HG03103 (cell line): Measurements from ENCODE around the gene CCDC7.
"Not testable (repeated sequence)": the region's sequence is repeated elsewhere in the genome, so short reads cannot be mapped to it uniquely, and the experiment has no call there.

Source experiments
- ATAC-seq: cut with Tn5 transposase; IDR thresholded peaks from one replicate; pipeline ENCODE4 v1.9.1; 2021; ENCODE audit warnings: low read depth; ENCODE audit not compliant: unreplicated experiment

Gene CCDC7

GRCh38 chr10:32684291-32684690 lies 238.4 kb downstream of the CCDC7 start:
- no peak for ATAC-seq

- ATAC-seq, result no peak
These were observed 241.2 kb downstream of the CCDC7 start for GRCh38 chr10:32687116-32687515.

GRCh38 chr10:32687546-32687945 lies 241.6 kb downstream of the CCDC7 start:
- no peak for ATAC-seq

GRCh38 chr10:32692174-32692573 lies 246.2 kb downstream of the CCDC7 start:
- no peak for ATAC-seq

- no peak for ATAC-seq
These were observed 247.6 kb downstream of the CCDC7 start for GRCh38 chr10:32693441-32693979.

GRCh38 chr10:32699683-32700082 lies 253.7 kb downstream of the CCDC7 start:
- not testable (repeated sequence) for ATAC-seq

- no peak for ATAC-seq
These were observed 267.6 kb downstream of the CCDC7 start for GRCh38 chr10:32713560-32713959.

GRCh38 chr10:32731527-32731926 lies 285.6 kb downstream of the CCDC7 start:
- no peak for ATAC-seq

- ATAC-seq, result no peak
These were observed 293.0 kb downstream of the CCDC7 start for GRCh38 chr10:32738958-32739357.

- ATAC-seq, result no peak
These were observed 298.4 kb downstream of the CCDC7 start for GRCh38 chr10:32744321-32744720.

GRCh38 chr10:32746869-32747268 lies 300.9 kb downstream of the CCDC7 start:
- no peak for ATAC-seq

GRCh38 chr10:32751582-32751981 lies 305.6 kb downstream of the CCDC7 start:
- ATAC-seq, result no peak

- ATAC-seq, result not testable (repeated sequence)
These were observed 309.0 kb downstream of the CCDC7 start for GRCh38 chr10:32754900-32755299.

- no peak for ATAC-seq
These were observed 325.3 kb downstream of the CCDC7 start for GRCh38 chr10:32771217-32771616.

GRCh38 chr10:32773105-32773504 lies 327.2 kb downstream of the CCDC7 start:
- ATAC-seq, result no peak

- no peak for ATAC-seq
These were observed 341.0 kb downstream of the CCDC7 start for GRCh38 chr10:32786968-32787367.

GRCh38 chr10:32787690-32788284 lies 341.8 kb downstream of the CCDC7 start:
- no peak for ATAC-seq

GRCh38 chr10:32788359-32788758 lies 342.4 kb downstream of the CCDC7 start:
- no peak for ATAC-seq

- no peak for ATAC-seq
These were observed 344.5 kb downstream of the CCDC7 start for GRCh38 chr10:32790483-32790882.

- no peak for ATAC-seq
These were observed 347.1 kb downstream of the CCDC7 start for GRCh38 chr10:32793033-32793432.

GRCh38 chr10:32795598-32796183 lies 349.8 kb downstream of the CCDC7 start:
- no peak for ATAC-seq

GRCh38 chr10:32797393-32797792 lies 351.5 kb downstream of the CCDC7 start:
- ATAC-seq, result not testable (repeated sequence)
